HCT116 (cell line): ENCODE results near the gene ABCC8. TPM values are rescaled to one million over a fixed set of nuclear protein-coding genes. Genes with fewer than 3 reads are reported as not detected.

Experiments
- ATAC-seq: fragments of 200-7000 bp; cut with Tn5 transposase; 2 replicates; pipeline ENCODE4 v1.9.1; 2020; ENCODE audit warnings: mild to moderate bottlenecking, moderate library complexity
- BruUV-seq: library from RNA; stranded (reverse); fragments of 400-500 nt; replicated peaks from 2 replicates; lab custom pipeline; 2021; lab: Mats Ljungman, UMichigan
- CTCF ChIA-PET: fragments of 300-600 bp; sonication (Branson Sonifier 250); formaldehyde crosslinking; loops from one replicate; lab custom pipeline; 2021; ENCODE audit warnings: antibody characterized with exemption; lab: Charles Lee
- POLR2A ChIA-PET: fragments of 300-600, 350-600 bp; sonication (Branson Sonifier 250); formaldehyde crosslinking; loops from one replicate; lab custom pipeline; 2021; ENCODE audit warnings: antibody characterized with exemption; lab: Charles Lee
- RAD21 ChIA-PET, 2 experiments: fragments of 300-600 bp; sonication (Branson Sonifier 250); formaldehyde crosslinking; loops; one replicate each; lab custom pipeline; 2023; ENCODE audit warnings: low total read pairs in 2 of 2; ENCODE audit not compliant: uncharacterized antibody in 2 of 2, unreplicated experiment in 2 of 2, low non-redundant PET in 1 of 2; lab: Charles Lee
- DNase-seq: peaks from one replicate; pipeline ENCODE4 v3.0.0-alpha.2; 2010; ENCODE audit warnings: low read depth, low spot score
- H2AFZ ChIP-seq: fragments of 200-600 bp; shearing (Covaris generic), sonication (generic); 2 replicates; pipeline ENCODE4 v1.6.1; 2017; ENCODE audit warnings: low read depth, mixed run types, mixed read lengths, antibody characterized with exemption, low read length; ENCODE audit not compliant: poor library complexity, severe bottlenecking
- H3K27ac ChIP-seq: 2 replicates; pipeline ENCODE4 v1.5.1; 2012; ENCODE audit warnings: low read depth, low read length
- H3K27me3 ChIP-seq: fragments of 200-600 bp; sonication (generic); 2 replicates; pipeline ENCODE4 v1.6.1; 2016; ENCODE audit warnings: mixed run types, low read length, mixed read lengths; ENCODE audit not compliant: insufficient read depth
- H3K36me3 ChIP-seq, 2 experiments: fragments of 200-500 bp in 1 of 2; fragments of 200-600 bp in 1 of 2; sonication (Bioruptor generic) in 1 of 2; sonication (generic) in 1 of 2; 2 replicates each; pipeline versions ENCODE4 v1.5.1 to v1.6.1; 2014 to 2016; ENCODE audit warnings: low read length in 2 of 2, inconsistent platforms in 1 of 2, mixed read lengths in 1 of 2, mixed run types in 1 of 2; ENCODE audit not compliant: insufficient read depth in 2 of 2, control insufficient read depth in 1 of 2
- H3K4me1 ChIP-seq, 2 experiments: fragments of 200-600 bp in 1 of 2; sonication (generic) in 1 of 2; 2 replicates each; pipeline versions ENCODE4 v1.5.1 to v1.6.1; 2012 to 2017; ENCODE audit warnings: low read length in 2 of 2, inconsistent platforms in 1 of 2, mild to moderate bottlenecking in 1 of 2, mixed read lengths in 1 of 2, mixed run types in 1 of 2, moderate library complexity in 1 of 2; ENCODE audit not compliant: insufficient read depth in 2 of 2, control insufficient read depth in 1 of 2
- H3K4me2 ChIP-seq: fragments of 200-600 bp; sonication (generic); 2 replicates; pipeline ENCODE4 v1.6.1; 2017; ENCODE audit warnings: mixed run types, low read length, mixed read lengths
- H3K4me3 ChIP-seq, 2 experiments: fragments of 200-600 bp in 1 of 2; sonication (generic) in 1 of 2; replicated peaks in 1 of 2; 2 replicates each; pipeline ENCODE4 v1.5.1; 2011 to 2016; ENCODE audit warnings: low read length in 2 of 2, control low read depth in 1 of 2, low read depth in 1 of 2, mild to moderate bottlenecking in 1 of 2, mixed read lengths in 1 of 2, mixed run types in 1 of 2
- H3K79me2 ChIP-seq: fragments of 200-600 bp; sonication (generic); 2 replicates; pipeline ENCODE4 v1.6.1; 2017; ENCODE audit warnings: mild to moderate bottlenecking, mixed run types, low read length, moderate library complexity, mixed read lengths; ENCODE audit not compliant: insufficient read depth
- H3K9ac ChIP-seq: fragments of 200-600 bp; sonication (generic); 2 replicates; pipeline ENCODE4 v1.6.1; 2016; ENCODE audit warnings: low read length, mixed read lengths
- H3K9me2 ChIP-seq: fragments of 200-600 bp; sonication (generic), shearing (Covaris generic); 2 replicates; pipeline ENCODE4 v1.6.1; 2017; ENCODE audit warnings: mixed run types, mild to moderate bottlenecking, moderate library complexity; ENCODE audit not compliant: insufficient read depth
- H3K9me3 ChIP-seq, 2 experiments: fragments of 200-500 bp in 1 of 2; fragments of 200-600 bp in 1 of 2; sonication (Bioruptor generic) in 1 of 2; sonication (generic) in 1 of 2; 2 replicates each; pipeline ENCODE4 v1.6.1; 2014 to 2017; ENCODE audit warnings: low read length in 2 of 2, mixed read lengths in 2 of 2, inconsistent platforms in 1 of 2, low read depth in 1 of 2, mild to moderate bottlenecking in 1 of 2, mixed run types in 1 of 2, moderate library complexity in 1 of 2; ENCODE audit not compliant: control insufficient read depth in 1 of 2, insufficient read depth in 1 of 2
- H4K20me1 ChIP-seq: fragments of 200-600 bp; sonication (generic), shearing (Covaris generic); 2 replicates; pipeline ENCODE4 v1.6.1; 2017; ENCODE audit warnings: mixed run types, mild to moderate bottlenecking, moderate library complexity; ENCODE audit not compliant: insufficient read depth
- CTCF ChIP-seq, 3 experiments: fragments of 200-600 bp in 1 of 3; sonication (generic) in 1 of 3; IDR thresholded peaks in 2 of 3; conservative IDR thresholded peaks in 1 of 3; 2 replicates each; pipeline ENCODE4 v1.5.1; 2012 to 2017; ENCODE audit warnings: low read depth in 2 of 3, low read length in 2 of 3, antibody characterized with exemption in 1 of 3, borderline replicate concordance in 1 of 3, control low read depth in 1 of 3, mild to moderate bottlenecking in 1 of 3, mixed read lengths in 1 of 3, mixed run types in 1 of 3, moderate library complexity in 1 of 3; ENCODE audit not compliant: insufficient read depth in 1 of 3
- EZH2 ChIP-seq: fragments of 200-600 bp; sonication (generic); IDR thresholded peaks from 2 replicates; pipeline ENCODE4 v1.6.1; 2017; ENCODE audit warnings: antibody characterized with exemption, mixed run types
- EZH2phosphoT487 ChIP-seq: fragments of 200-600 bp; IDR thresholded peaks from 2 replicates; pipeline ENCODE4 v1.6.1; 2018; ENCODE audit warnings: antibody characterized with exemption, borderline replicate concordance
- FOSL1 ChIP-seq: IDR thresholded peaks from 2 replicates; pipeline ENCODE4 v1.6.1; 2012; ENCODE audit warnings: low read depth
- JUND ChIP-seq: IDR thresholded peaks from 2 replicates; pipeline ENCODE4 v1.6.1; 2012
- MAX ChIP-seq: IDR thresholded peaks from 2 replicates; pipeline ENCODE4 v1.6.1; 2012
- POLR2A ChIP-seq: IDR thresholded peaks from 2 replicates; pipeline ENCODE4 v1.7.0; 2011; ENCODE audit warnings: borderline replicate concordance; ENCODE audit not compliant: insufficient read depth, insufficient read length; ENCODE audit errors: extremely low read depth
- POLR2AphosphoS5 ChIP-seq: IDR thresholded peaks from 2 replicates; pipeline ENCODE4 v1.6.1; 2011; ENCODE audit warnings: mild to moderate bottlenecking, low read depth, low read length, moderate library complexity
- REST ChIP-seq: IDR thresholded peaks from 2 replicates; pipeline ENCODE4 v1.6.1; 2012; ENCODE audit warnings: low read depth
- SP1 ChIP-seq: IDR thresholded peaks from 2 replicates; pipeline ENCODE4 v1.6.1; 2012; ENCODE audit warnings: low read depth
- SRF ChIP-seq: IDR thresholded peaks from 2 replicates; pipeline ENCODE4 v1.6.1; 2012; ENCODE audit warnings: low read depth
- TCF7L2 ChIP-seq: IDR thresholded peaks from 2 replicates; pipeline ENCODE4 v1.7.0; 2011; ENCODE audit warnings: borderline replicate concordance, inconsistent platforms; ENCODE audit not compliant: insufficient read depth, insufficient read length; ENCODE audit errors: extremely low read depth
- YY1 ChIP-seq: IDR thresholded peaks from 2 replicates; pipeline ENCODE4 v1.6.1; 2011; ENCODE audit warnings: low read length, low read depth, moderate library complexity, mild to moderate bottlenecking; ENCODE audit not compliant: insufficient replicate concordance; ENCODE audit errors: extremely low read depth
- ZFX ChIP-seq: fragments of 450-650 bp; IDR thresholded peaks from 2 replicates; pipeline ENCODE4 v1.6.1; 2017
- intact Hi-C: fragments of 100-400 bp; cut with micrococcal nuclease; formaldehyde crosslinking; loops from 2 replicates; pipeline ENCODE4 v1.10.0; 2022
- total RNA-seq: library from RNA; stranded (reverse); gene quantifications from one replicate; pipeline ENCODE4 v1.2.1, GENCODE V29; 2021; ENCODE audit not compliant: unreplicated experiment
- TF ChIP-seq, protein P1 (sequence below): IDR thresholded peaks from 2 replicates; pipeline ENCODE4 v1.6.1; 2012

The ABCC8 gene
- total RNA-seq, 1 experiment from 2014 or later, result 0.39 TPM

- Histone ChIP-seq H3K4me3 (no peak overlapping the region), H4K20me1 (no peaks in the 10 kb centered on the region), H3K9me2 (no peaks in the 10 kb centered on the region)
- BruUV-seq, result no TSS peak
- TF ChIP-seq CTCF (IDR thresholded peaks at IDR 0.05 in 2 of 3, conservative IDR thresholded peaks at IDR 0.05 in 1 of 3; ENCODE audit: borderline replicate concordance in 1 of 3, insufficient read depth in 1 of 3, low read depth in 2 of 3, low read length in 2 of 3) (no peak), ZFX (no peak), YY1 (no peak), POLR2A (no peak), EZH2 (no peak), EZH2phosphoT487 (no peak), TCF7L2 (no peak), POLR2AphosphoS5 (no peak), SP1 (no peak), FOSL1 (no peak), JUND (no peak), MAX (no peak), REST (no peak), SRF (no peak)
- TF ChIP-seq, protein P1, sequence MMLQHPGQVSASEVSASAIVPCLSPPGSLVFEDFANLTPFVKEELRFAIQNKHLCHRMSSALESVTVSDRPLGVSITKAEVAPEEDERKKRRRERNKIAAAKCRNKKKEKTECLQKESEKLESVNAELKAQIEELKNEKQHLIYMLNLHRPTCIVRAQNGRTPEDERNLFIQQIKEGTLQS, result no peak
- TF ChIP-seq, all 23 proteins: peak for 0
- Histone ChIP-seq H3K4me1 (peaks cover 5 to 12% of the 10 kb centered on the region in 2 experiments; a peak in 3 of 4 replicates), H3K9ac (no peak overlapping the region), H3K79me2 (no peaks in the 10 kb centered on the region), H3K9me3 (no peaks in the 10 kb centered on the region), H3K27me3 (no peaks in the 10 kb centered on the region), H3K36me3 (no peaks in the 10 kb centered on the region), H3K4me2 (no peak overlapping the region), H3K27ac (no peak overlapping the region), H2AFZ (no peak overlapping the region)
- ATAC-seq (no peak), DNase-seq (no peak)
- CTCF ChIA-PET, result interaction anchor here (1.1 to 1.7 kb wide), 4 partner anchors 19 to 222 kb away, joined by 4 to 8 read pairs (median 7); partner anchors contain the start of gene KCNJ11
- RAD21 ChIA-PET, result no interaction called here
- POLR2A ChIA-PET, result no interaction called here
- intact Hi-C loops, result loop anchor here (10.0 kb wide), 1 partner anchor 564 kb away; no protein-coding TSS in a partner anchor
Observed at GRCh38 chr11:17508791-17509190, 32.1 kb upstream of the ABCC8 start.
